H1 (cell line): ENCODE data around the gene CCDC124.

Source experiments
- HDAC6 ChIP-seq: IDR thresholded peaks from one replicate; pipeline ENCODE4 v1.7.1; 2012; ENCODE audit warnings: low read depth, mild to moderate bottlenecking, inconsistent platforms, low read length, moderate library complexity
- POLR2A ChIP-seq, 2 experiments: IDR thresholded peaks; 1 replicate in 1 of 2; 2 replicates in 1 of 2; pipeline ENCODE4 v1.6.1; 2011; ENCODE audit warnings: low read depth in 2 of 2, low read length in 2 of 2, mild to moderate bottlenecking in 2 of 2; ENCODE audit errors: control extremely low read depth in 1 of 2
- POLR2AphosphoS5 ChIP-seq: IDR thresholded peaks from 2 replicates; pipeline ENCODE4 v1.6.1; 2011; ENCODE audit warnings: low read depth, low read length
- USF2 ChIP-seq: IDR thresholded peaks from 2 replicates; pipeline ENCODE4 v1.6.1; 2011; ENCODE audit warnings: low read length, improper control_type of control experiment
- ZNF274 ChIP-seq: IDR thresholded peaks from 2 replicates; pipeline ENCODE4 v1.7.0; 2012; ENCODE audit warnings: low read length, borderline replicate concordance; ENCODE audit errors: extremely low read depth

GRCh38 chr19:17943274-17944221 lies 10.7 kb downstream of the CCDC124 start:
- TF ChIP-seq HDAC6 (no peak), POLR2A (IDR thresholded peaks at IDR 0.05; ENCODE audit: control extremely low read depth in 1 of 2, low read depth in 2 of 2, low read length in 2 of 2) (peak in 1 of 2 experiments; percentile 52; a peak in 2 of 3 replicates), ZNF274 (no peak), POLR2AphosphoS5 (peak; percentile 80; the same call in 1 of the 2 replicates), USF2 (no peak)
